ENCODE measurements around the gene LETMD1. TPM values are rescaled to one million over a fixed set of nuclear protein-coding genes. Genes with fewer than 3 reads are reported as not detected.

LETMD1 gene
- total and polyA plus RNA-seq, 2 donors (not counting 1 experiment from before 2014, with no cell fraction given): 94.7 to 101 TPM

GRCh38 chr12:51086933-51087332 lies 38.8 kb downstream of the LETMD1 start:
- Mint-ChIP-seq H3K4me3 (no peak overlapping the region), H3K4me1 (peaks cover 20% of the 10 kb centered on the region), H3K27me3 (no peaks in the 10 kb centered on the region), H3K27ac (no peak overlapping the region), H3K9me3 (ENCODE audit: insufficient read depth) (no peaks in the 10 kb centered on the region)
- DNase-seq (no peak), ATAC-seq (ENCODE audit: low read depth) (no peak)
- Histone ChIP-seq H3K9me3 (ENCODE audit: control extremely low read depth in 1 of 3, control insufficient read depth in 2 of 3, insufficient read depth in 1 of 3, low read length in 2 of 3) (no peaks in the 10 kb centered on the region), H3K27ac (ENCODE audit: low read length in 2 of 2) (no peak overlapping the region), H4K20me1 (ENCODE audit: control insufficient read depth, insufficient read depth, low read length, poor library complexity, severe bottlenecking) (no peaks in the 10 kb centered on the region), H3K27me3 (replicated peaks in 1 of 4; ENCODE audit: control extremely low read depth in 1 of 4, control insufficient read depth in 3 of 4, insufficient read depth in 4 of 4, low read length in 3 of 4) (no peaks in the 10 kb centered on the region), H3K4me1 (ENCODE audit: control insufficient read depth in 2 of 2, insufficient read depth in 2 of 2, low read length in 2 of 2) (peaks cover 8 to 16% of the 10 kb centered on the region in 2 donors), H3K4me2 (replicated peaks; ENCODE audit: low read depth, low read length, poor library complexity, severe bottlenecking) (no peak overlapping the region), H3K4me3 (ENCODE audit: control extremely low read depth in 1 of 5, extremely low read depth in 1 of 5, insufficient read depth in 1 of 5, low read depth in 2 of 5, low read length in 4 of 5) (no peak overlapping the region), H3K36me3 (replicated peaks in 1 of 2; ENCODE audit: control extremely low read depth in 1 of 2, control insufficient read depth in 1 of 2, extremely low read depth in 1 of 2, insufficient read depth in 2 of 2, low read length in 1 of 2) (no peaks in the 10 kb centered on the region), H2AFZ (ENCODE audit: insufficient read depth, low read depth, low read length, poor library complexity, severe bottlenecking) (no peak overlapping the region), H3K9ac (ENCODE audit: low read length) (no peak overlapping the region), H3K79me2 (ENCODE audit: control insufficient read depth, insufficient read depth, low read length) (peaks cover 8% of the 10 kb centered on the region)
- 95% methylated on average over 8 of the region's 10 CpGs for WGBS (ENCODE audit: insufficient coverage)
- TF ChIP-seq EZH2 (IDR thresholded peaks at IDR 0.05; ENCODE audit: borderline replicate concordance, insufficient read depth, low read depth, low read length, poor library complexity, severe bottlenecking) (no peak), CTCF (IDR thresholded peaks at IDR 0.05) (no peak)
- POLR2A ChIA-PET: no interaction called here
- CTCF ChIA-PET: no interaction called here
- intact Hi-C loops (cut with micrococcal nuclease): no loop called here

- H3K9ac ChIP-seq (ENCODE audit: low read length): no peak overlapping the region
- no peak for TF ChIP-seq CTCF (IDR thresholded peaks at IDR 0.05)
- TF ChIP-seq EZH2 (IDR thresholded peaks at IDR 0.05; ENCODE audit: borderline replicate concordance, insufficient read depth, low read depth, low read length, poor library complexity, severe bottlenecking): no peak
- H3K4me1 ChIP-seq (ENCODE audit: control insufficient read depth in 2 of 2, insufficient read depth in 2 of 2, low read length in 2 of 2): peaks cover 0 to 7% of the 10 kb centered on the region in 2 donors
- no peak for ATAC-seq (ENCODE audit: low read depth)
- 60% methylated on average over 1 of the region's 3 CpGs for WGBS (ENCODE audit: insufficient coverage)
- H3K27me3 ChIP-seq (replicated peaks in 1 of 4; ENCODE audit: control extremely low read depth in 1 of 4, control insufficient read depth in 3 of 4, insufficient read depth in 4 of 4, low read length in 3 of 4): no peaks in the 10 kb centered on the region
- no peak overlapping the region for H3K4me3 ChIP-seq (ENCODE audit: control extremely low read depth in 1 of 5, extremely low read depth in 1 of 5, insufficient read depth in 1 of 5, low read depth in 2 of 5, low read length in 4 of 5)
- Mint-ChIP-seq H3K4me1 (peaks cover 11% of the 10 kb centered on the region), H3K4me3 (no peak overlapping the region), H3K27ac (no peak overlapping the region), H3K9me3 (ENCODE audit: insufficient read depth) (no peaks in the 10 kb centered on the region), H3K27me3 (no peaks in the 10 kb centered on the region)
- ChIA-PET POLR2A (no interaction called here), CTCF (no interaction called here)
- H2AFZ ChIP-seq (ENCODE audit: insufficient read depth, low read depth, low read length, poor library complexity, severe bottlenecking): no peak overlapping the region
- H3K4me2 ChIP-seq (replicated peaks; ENCODE audit: low read depth, low read length, poor library complexity, severe bottlenecking): no peak overlapping the region
- no peaks in the 10 kb centered on the region for H4K20me1 ChIP-seq (ENCODE audit: control insufficient read depth, insufficient read depth, low read length, poor library complexity, severe bottlenecking)
- intact Hi-C loops (cut with micrococcal nuclease): no loop called here
- H3K79me2 ChIP-seq (ENCODE audit: control insufficient read depth, insufficient read depth, low read length): peaks cover 5% of the 10 kb centered on the region
- DNase-seq: no peak
- H3K27ac ChIP-seq (ENCODE audit: low read length in 2 of 2): no peak overlapping the region
- no peaks in the 10 kb centered on the region for H3K36me3 ChIP-seq (replicated peaks in 1 of 2; ENCODE audit: control extremely low read depth in 1 of 2, control insufficient read depth in 1 of 2, extremely low read depth in 1 of 2, insufficient read depth in 2 of 2, low read length in 1 of 2)
- H3K9me3 ChIP-seq (ENCODE audit: control extremely low read depth in 1 of 3, control insufficient read depth in 2 of 3, insufficient read depth in 1 of 3, low read length in 2 of 3): no peaks in the 10 kb centered on the region
These were observed 39.7 kb downstream of the LETMD1 start for GRCh38 chr12:51087818-51088217.

Measured in B cell (primary cell).